Skin epidermis (tissue), 12 donors: ENCODE measurements around the gene SUSD3.

Experiments used
- H3K27ac ChIP-seq, 21 experiments: fragments of 200-600 bp; sonication (generic) in 11 of 21; one replicate each; pipeline ENCODE4 v1.5.0; 2020; ENCODE audit warnings: mild to moderate bottlenecking in 3 of 21, inconsistent platforms in 2 of 21, moderate library complexity in 2 of 21
- H3K4me3 ChIP-seq, 7 experiments: fragments of 200-600 bp; sonication (generic) in 2 of 7; one replicate each; pipeline ENCODE4 v1.5.0; 2020; ENCODE audit warnings: inconsistent platforms in 2 of 7, mild to moderate bottlenecking in 2 of 7, moderate library complexity in 1 of 7

SUSD3 gene

GRCh38 chr9:93048566-93049448, 9.7 kb upstream of the SUSD3 start:
- H3K27ac ChIP-seq: no peak overlapping the region
- H3K4me3 ChIP-seq: no peak overlapping the region

DNA sequence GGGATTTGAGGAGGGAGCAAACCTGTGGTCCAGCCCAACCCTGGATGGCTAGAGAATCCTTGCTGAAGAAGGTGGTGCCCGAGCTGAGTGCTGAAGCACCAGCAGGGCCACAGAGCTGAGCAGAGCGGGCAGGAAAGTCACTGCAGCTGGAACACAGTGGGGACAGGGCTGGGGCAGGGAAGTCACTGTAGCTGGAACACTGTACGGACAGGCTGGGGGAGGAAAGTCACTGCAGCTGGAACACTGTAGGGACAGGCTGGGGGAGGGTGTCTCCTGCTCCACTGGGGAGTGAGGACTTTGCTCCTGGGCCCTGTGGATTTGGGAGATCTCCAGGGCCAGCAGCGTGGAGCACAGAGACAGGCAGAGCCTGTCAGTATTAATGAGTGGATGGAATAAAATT, 9.0 kb upstream of the SUSD3 start:
- H3K4me3 ChIP-seq: no peak overlapping the region
- H3K27ac ChIP-seq: no peak overlapping the region

DNA sequence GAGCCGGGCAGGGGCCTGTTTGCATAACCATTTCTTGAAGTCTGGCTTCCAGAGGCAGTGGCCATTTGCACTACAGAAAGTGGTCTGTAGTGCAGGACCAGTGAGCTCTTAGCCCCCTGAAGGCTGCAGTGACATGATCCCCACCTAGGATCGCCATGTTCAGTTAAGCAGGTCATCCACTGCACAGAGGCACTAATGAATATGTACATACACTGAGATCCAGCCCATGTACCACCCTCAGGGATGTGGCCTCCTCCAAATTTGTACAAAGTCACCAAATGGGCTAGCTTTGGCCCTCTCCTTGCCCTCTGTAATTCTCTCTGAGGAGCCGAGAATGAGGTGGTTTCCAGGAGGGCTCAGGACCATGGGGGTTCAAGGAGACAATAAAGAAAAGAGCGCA, 8.3 kb upstream of the SUSD3 start:
- no peak overlapping the region for H3K4me3 ChIP-seq

GRCh38 chr9:93051680-93052089, 6.8 kb upstream of the SUSD3 start:
- H3K27ac ChIP-seq: peak overlapping the region in 1 of 21 experiments; percentile 11
- no peak overlapping the region for H3K4me3 ChIP-seq

More for the DNA sequence above, 8.3 kb upstream of the SUSD3 start:
- H3K27ac ChIP-seq: no peak overlapping the region

GRCh38 chr9:93052791-93053540, 5.5 kb upstream of the SUSD3 start:
- no peak overlapping the region for H3K4me3 ChIP-seq
- no peak overlapping the region for H3K27ac ChIP-seq

- no peak overlapping the region for H3K4me3 ChIP-seq
- no peak overlapping the region for H3K27ac ChIP-seq
Observed at GRCh38 chr9:93053781-93054331, 4.6 kb upstream of the SUSD3 start.

- Histone ChIP-seq H3K27ac (no peak overlapping the region), H3K4me3 (no peak overlapping the region)
Observed at GRCh38 chr9:93054758-93055704, 3.5 kb upstream of the SUSD3 start.

DNA sequence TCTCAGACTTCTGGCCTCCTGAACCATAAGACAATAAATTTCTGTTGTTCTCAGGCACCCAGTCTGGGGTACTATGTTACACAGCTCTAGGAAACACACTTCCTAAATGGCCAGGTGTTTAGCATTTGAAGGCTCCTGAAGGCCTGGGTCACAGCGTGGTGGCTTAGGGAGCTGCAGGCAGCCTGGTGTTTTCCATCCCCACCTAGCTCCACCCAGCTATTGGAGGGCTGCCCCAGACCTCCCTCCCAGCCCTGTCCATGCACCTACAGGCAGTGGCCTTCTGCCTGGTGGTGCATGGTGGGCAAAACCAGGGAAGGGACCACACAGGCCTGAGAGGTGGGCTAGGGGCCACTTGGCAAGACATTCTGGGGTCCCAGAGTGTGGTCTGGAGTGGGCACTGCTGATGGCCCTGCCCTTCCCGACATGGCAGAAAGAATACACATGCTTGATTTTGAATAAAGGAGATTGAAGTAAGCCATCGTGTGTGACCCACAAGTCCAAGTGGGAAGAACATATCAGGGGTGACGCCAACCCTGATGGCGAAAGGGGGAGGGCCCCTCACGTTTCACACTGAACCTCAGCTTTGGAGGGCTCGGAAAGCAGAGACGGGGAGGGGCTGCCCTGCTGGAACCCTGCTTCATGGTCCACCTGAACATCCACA, 1.3 kb upstream of the SUSD3 start:
- peak overlapping the region in 4 of 21 experiments; percentile 23 to 89 (median 46) for H3K27ac ChIP-seq
- H3K4me3 ChIP-seq: no peak overlapping the region

DNA sequence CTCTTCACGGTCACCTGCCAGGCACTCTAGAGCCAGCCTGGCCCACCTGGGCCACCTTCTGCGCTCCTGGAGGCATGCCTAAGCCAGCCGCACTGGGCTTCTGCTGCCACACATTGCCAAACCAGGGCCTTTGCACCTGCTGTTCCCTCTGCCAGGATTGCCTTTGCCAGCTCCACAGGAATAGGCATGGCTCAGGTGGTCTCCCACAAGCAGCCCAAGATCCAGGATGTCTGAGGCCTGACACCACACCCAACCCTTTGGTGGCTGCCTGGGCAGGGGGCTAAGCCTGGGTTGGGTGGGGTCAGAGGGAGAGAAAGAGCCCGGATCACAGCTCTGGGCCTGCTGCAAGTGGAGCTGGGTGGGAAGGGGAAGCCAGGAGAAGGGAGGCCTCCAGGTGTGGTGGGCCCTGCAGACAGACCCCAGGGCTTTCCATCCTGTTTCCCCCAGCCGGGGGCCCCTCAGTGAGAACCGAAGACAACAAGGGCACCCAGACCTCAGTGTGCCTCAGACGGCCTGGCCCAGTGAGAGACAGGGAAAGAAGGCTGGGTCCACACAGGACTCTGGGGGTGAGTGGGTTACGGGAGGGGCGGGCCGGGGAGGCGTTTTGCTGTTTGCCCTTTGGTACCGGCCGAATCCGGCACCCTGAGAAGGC, 672 bp upstream of the SUSD3 start:
- peak overlapping the region in 11 of 21 experiments; percentile 23 to 90 (median 67) for H3K27ac ChIP-seq
- peak overlapping the region in 1 of 7 experiments; percentile 50 for H3K4me3 ChIP-seq

DNA sequence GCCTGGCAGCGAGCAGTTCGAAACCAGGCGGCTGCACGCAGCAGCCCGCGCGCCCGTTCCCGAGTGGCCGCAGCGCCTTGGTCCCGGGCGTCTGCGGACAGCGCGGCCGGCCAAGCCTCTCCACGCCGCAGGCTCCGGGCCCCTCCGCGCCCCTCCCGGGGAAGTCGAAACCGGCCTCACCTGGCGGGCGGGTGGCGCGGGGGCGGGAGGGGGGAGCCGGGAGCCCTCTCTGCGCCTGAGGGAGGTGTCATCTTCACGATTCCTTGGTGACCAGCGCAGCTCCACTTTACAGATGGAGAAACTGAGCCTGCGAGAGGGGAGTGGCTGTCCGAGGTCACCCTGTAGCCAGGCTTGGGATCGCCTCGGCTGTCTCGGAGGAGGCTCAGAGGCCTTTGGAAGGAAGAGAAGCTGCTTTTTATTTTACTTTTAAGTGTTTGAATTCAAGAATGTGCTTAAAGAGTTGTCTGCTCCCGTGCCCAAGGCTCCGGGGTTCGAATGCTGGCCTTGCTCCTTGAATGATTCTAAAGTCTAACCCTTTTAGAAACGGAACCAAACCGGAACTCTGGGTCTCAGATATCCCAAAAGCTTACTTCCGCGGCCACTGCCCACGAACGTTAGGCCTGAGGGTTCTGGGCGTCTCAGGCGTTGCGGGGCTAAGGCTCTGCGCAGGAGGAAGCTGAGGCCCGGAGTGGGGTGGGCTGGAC, 662 bp downstream of the SUSD3 start:
- H3K4me3 ChIP-seq: peak overlapping the region; percentile 33 to 54 (median 44)
- H3K27ac ChIP-seq: peak overlapping the region in 19 of 21 experiments; percentile 1 to 90 (median 64)

DNA sequence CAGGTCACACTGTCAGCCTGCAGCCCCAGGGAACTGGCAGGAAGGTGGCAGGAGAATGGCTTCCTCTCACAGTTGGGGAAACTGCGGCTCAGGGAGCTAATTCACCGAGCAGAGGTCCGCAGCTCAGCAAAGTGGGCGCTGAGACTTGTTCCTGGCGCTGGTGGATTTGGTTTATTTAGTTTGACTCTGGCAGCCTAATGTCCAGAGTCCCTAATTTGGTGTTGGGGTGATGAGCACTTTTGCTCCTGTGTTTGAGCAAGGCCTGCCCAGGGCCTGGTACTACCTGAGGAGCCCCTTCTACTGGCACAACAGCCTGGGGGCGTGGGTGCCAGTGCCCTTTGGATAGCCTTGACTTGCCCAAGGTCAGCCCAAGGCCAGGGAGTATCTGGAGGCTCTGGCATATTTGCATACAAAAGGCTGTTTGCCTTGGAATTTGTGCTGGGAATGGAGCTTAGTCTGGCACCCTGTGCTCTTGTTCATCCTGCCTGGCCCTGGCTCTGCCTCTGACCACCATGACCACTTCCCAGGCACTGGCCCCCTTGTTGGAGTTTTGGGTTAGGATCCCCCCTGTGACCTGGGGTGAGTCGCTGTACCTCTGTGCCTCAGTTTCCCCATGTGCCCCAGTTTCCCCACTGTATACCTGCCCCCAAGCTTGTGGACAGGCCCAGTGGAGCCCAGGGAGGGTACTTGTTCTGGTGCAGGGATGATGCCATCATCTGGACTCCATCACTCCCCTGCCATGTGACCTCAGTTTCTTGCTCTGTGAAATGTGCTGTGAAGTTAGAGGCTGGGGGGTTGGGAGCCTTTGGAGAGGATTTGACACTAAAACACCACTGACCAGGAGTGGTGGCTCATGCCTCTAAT, 1.4 kb downstream of the SUSD3 start:
- Histone ChIP-seq H3K4me3 (peak overlapping the region; percentile 33 to 54 (median 44)), H3K27ac (peak overlapping the region in 15 of 21 experiments; percentile 14 to 90 (median 67))

DNA sequence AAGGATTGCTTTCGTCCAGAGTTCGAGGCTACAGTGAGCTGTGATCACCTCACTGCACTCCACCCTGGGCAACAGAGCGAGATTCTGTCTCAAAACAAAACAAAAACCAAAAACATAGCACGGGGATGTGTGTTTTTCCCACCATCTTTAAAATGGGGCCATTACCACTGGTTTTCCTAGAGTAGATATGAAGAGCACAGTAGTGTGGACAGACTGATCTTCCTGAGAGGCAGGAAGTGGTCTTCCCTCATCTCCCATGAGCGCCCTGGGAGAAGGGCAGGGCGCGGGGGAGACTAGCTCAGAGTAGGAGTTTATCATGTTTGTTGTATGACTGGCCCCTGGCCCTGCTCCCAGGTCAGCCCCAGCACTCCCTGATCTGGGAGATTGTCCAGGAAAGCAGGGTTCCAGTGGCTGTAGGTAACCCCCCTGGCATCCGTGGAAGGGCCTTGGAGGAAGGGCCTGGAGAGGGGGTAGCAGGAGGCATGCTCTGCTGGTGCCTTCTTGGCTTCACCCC, 2.3 kb downstream of the SUSD3 start:
- H3K27ac ChIP-seq: peak overlapping the region in 5 of 21 experiments; percentile 17 to 90 (median 81)
- no peak overlapping the region for H3K4me3 ChIP-seq

- H3K27ac ChIP-seq: peak overlapping the region in 7 of 21 experiments; percentile 14 to 90 (median 71)
- H3K4me3 ChIP-seq: no peak overlapping the region
Observed at GRCh38 chr9:93061260-93061751, 2.8 kb downstream of the SUSD3 start.

DNA sequence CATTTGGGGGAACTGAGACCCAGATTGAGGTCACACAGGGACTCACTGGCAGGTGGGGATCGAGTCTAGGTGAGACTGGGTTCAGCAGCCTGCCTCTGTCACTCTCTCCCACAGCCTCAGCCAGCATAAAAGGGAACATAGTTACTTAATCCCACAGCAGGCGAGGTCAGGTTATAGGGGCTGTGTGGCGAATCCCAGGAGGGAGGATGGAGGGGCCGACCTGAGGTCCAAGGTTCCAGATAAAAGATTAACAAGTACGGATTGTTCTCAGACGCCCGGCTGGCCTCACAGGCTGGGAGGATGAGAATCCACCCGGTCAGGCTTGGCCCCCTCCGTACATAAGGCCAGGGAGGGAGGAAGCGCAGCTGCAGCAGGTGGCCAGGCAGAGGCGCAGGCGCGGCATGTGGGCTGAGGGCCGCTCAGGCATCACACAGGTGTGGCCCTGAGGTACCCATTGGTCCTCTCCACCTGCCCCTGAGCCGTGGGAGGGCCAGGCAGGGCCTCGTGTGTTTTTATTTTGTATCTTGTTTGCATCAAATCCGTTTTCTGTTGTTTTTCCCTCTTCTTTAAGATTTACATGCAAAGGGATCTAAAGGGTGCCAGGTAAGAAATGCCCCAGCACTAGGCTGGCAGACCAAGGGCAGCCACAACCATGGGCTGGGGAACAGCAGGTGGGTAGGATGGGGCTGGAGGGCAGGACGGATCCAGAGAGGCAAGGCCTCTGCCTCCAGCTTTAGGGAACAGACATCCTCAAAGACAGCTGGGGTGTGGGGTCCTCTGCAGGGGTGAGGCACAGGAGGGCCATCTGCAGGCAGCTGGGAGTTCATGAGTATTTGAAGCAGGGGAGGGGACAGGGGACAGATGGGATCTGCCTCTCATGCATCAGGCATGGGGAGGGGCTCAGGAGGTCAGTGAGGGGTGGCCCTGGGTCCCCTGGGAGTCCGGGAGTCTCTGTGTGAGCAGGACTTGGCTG, 3.6 kb downstream of the SUSD3 start:
- Histone ChIP-seq H3K4me3 (no peak overlapping the region), H3K27ac (peak overlapping the region in 8 of 21 experiments; percentile 12 to 90 (median 64))
